RWPE2 (cell line): ENCODE data around the gene PHC2.

Source experiments
- ATAC-seq: fragments of 200-7000 bp; cut with Tn5 transposase; 3 replicates; pipeline ENCODE4 v1.9.1; 2021; ENCODE audit warnings: low read depth
- DNase-seq: peaks from one replicate; pipeline ENCODE4 v3.0.0-alpha.2; 2020; ENCODE audit warnings: low spot score
- H3K27ac ChIP-seq: fragments of 450-650 bp; 2 replicates; pipeline ENCODE4 v1.5.1; 2017; ENCODE audit warnings: mild to moderate bottlenecking; ENCODE audit not compliant: poor library complexity, severe bottlenecking
- H3K27me3 ChIP-seq: fragments of 250-450 bp; sonication (Bioruptor Pico); 2 replicates; pipeline ENCODE4 v1.5.1; 2021; ENCODE audit warnings: mild to moderate bottlenecking, moderate library complexity; ENCODE audit not compliant: insufficient read depth, poor library complexity, severe bottlenecking
- H3K36me3 ChIP-seq: fragments of 250-450 bp; sonication (Bioruptor Pico); 2 replicates; pipeline ENCODE4 v1.5.1; 2020; ENCODE audit warnings: low read depth, mild to moderate bottlenecking, moderate library complexity
- H3K4me1 ChIP-seq: fragments of 250-450 bp; sonication (Bioruptor Pico); 2 replicates; pipeline ENCODE4 v1.5.1; 2021; ENCODE audit warnings: mild to moderate bottlenecking, moderate library complexity; ENCODE audit not compliant: insufficient read depth, poor library complexity, severe bottlenecking
- H3K4me3 ChIP-seq: fragments of 250-450 bp; sonication (Bioruptor Pico); 2 replicates; pipeline ENCODE4 v1.5.1; 2021; ENCODE audit warnings: mild to moderate bottlenecking, moderate library complexity; ENCODE audit not compliant: severe bottlenecking
- H3K9me3 ChIP-seq: fragments of 250-450 bp; sonication (Bioruptor Pico); 2 replicates; pipeline ENCODE4 v1.5.1; 2021; ENCODE audit warnings: mild to moderate bottlenecking, moderate library complexity; ENCODE audit not compliant: severe bottlenecking
- CTCF ChIP-seq: fragments of 450-650 bp; IDR thresholded peaks from one replicate; pipeline ENCODE4 v1.5.1; 2017; ENCODE audit warnings: mild to moderate bottlenecking, moderate library complexity; ENCODE audit not compliant: poor library complexity, severe bottlenecking

PHC2 gene

GRCh38 chr1:33388805-33389771, 41.8 kb downstream of the PHC2 start:
- Histone ChIP-seq H3K4me1 (peaks cover 18% of the 10 kb centered on the region), H3K27ac (no peak overlapping the region), H3K27me3 (no peaks in the 10 kb centered on the region), H3K36me3 (no peaks in the 10 kb centered on the region), H3K9me3 (no peaks in the 10 kb centered on the region), H3K4me3 (no peak overlapping the region)
- DNase-seq (no peak), ATAC-seq (no peak)
- no peak for TF ChIP-seq CTCF

GRCh38 chr1:33387625-33388024, 43.3 kb downstream of the PHC2 start:
- Histone ChIP-seq H3K27ac (peak overlapping the region; percentile 46), H3K27me3 (no peaks in the 10 kb centered on the region), H3K4me3 (no peak overlapping the region), H3K9me3 (no peaks in the 10 kb centered on the region), H3K4me1 (peaks cover 20% of the 10 kb centered on the region), H3K36me3 (no peaks in the 10 kb centered on the region)
- ATAC-seq (peak; percentile 96), DNase-seq (no peak)
- no peak for TF ChIP-seq CTCF

- Histone ChIP-seq H3K36me3 (no peaks in the 10 kb centered on the region), H3K4me3 (no peak overlapping the region), H3K27me3 (no peaks in the 10 kb centered on the region), H3K27ac (peak overlapping the region; percentile 1), H3K4me1 (peaks cover 20% of the 10 kb centered on the region), H3K9me3 (no peaks in the 10 kb centered on the region)
- no peak for TF ChIP-seq CTCF
- DNase-seq: no peak
- no peak for ATAC-seq
Measured at GRCh38 chr1:33385251-33385650, 45.6 kb downstream of the PHC2 start.

GRCh38 chr1:33384040-33384812, 46.7 kb downstream of the PHC2 start:
- Histone ChIP-seq H3K4me3 (no peak overlapping the region), H3K36me3 (no peaks in the 10 kb centered on the region), H3K27me3 (no peaks in the 10 kb centered on the region), H3K9me3 (no peaks in the 10 kb centered on the region), H3K27ac (peak overlapping the region; percentile 1), H3K4me1 (peaks cover 20% of the 10 kb centered on the region)
- TF ChIP-seq CTCF: no peak
- DNase-seq (no peak), ATAC-seq (peak; percentile 70)
